Gastrocnemius medialis (tissue), 4 donors: Measurements from ENCODE around the gene PRC1. TPM values are rescaled to one million over a fixed set of nuclear protein-coding genes. Genes with fewer than 3 reads are reported as not detected.

Source experiments
- ATAC-seq, 2 donors: fragments of 150-250 bp; one replicate each; pipeline ENCODE4 v1.9.1; 2016
- DNase-seq, 2 donors: peaks; one replicate each; pipeline ENCODE4 v3.0.0-alpha.2; 2019
- H3K27ac ChIP-seq, 4 donors: fragments of 200-600 bp; sonication (generic); 1 replicate in 1 of 4; 2 replicates in 3 of 4; pipeline ENCODE4 v1.5.1; 2016 to 2018; ENCODE audit warnings: mild to moderate bottlenecking in 2 of 4, moderate library complexity in 1 of 4
- H3K27me3 ChIP-seq, 3 donors: fragments of 200-600 bp; sonication (generic) in 2 of 3; 1 replicate in 1 of 3; 2 replicates in 2 of 3; pipeline versions ENCODE4 v1.5.1 to v1.6.0; 2016 to 2019; ENCODE audit warnings: mild to moderate bottlenecking in 1 of 3, moderate library complexity in 1 of 3
- H3K36me3 ChIP-seq, 2 donors: fragments of 200-600 bp; sonication (generic) in 1 of 2; one replicate each; pipeline ENCODE4 v1.5.1; 2017 to 2018
- H3K4me1 ChIP-seq, 2 donors: fragments of 200-600 bp; sonication (generic) in 1 of 2; one replicate each; pipeline ENCODE4 v1.5.1; 2016 to 2017; ENCODE audit warnings: mild to moderate bottlenecking in 2 of 2
- H3K4me3 ChIP-seq, 4 donors: fragments of 200-600 bp; sonication (generic) in 3 of 4; 1 replicate in 1 of 4; 2 replicates in 3 of 4; pipeline ENCODE4 v1.5.1; 2016 to 2019; ENCODE audit warnings: mild to moderate bottlenecking in 2 of 4
- H3K9me3 ChIP-seq, 3 donors: fragments of 200-600 bp; sonication (generic) in 2 of 3; 1 replicate in 1 of 3; 2 replicates in 2 of 3; pipeline ENCODE4 v1.5.1; 2016 to 2019
- CTCF ChIP-seq, 5 experiments: fragments of 450-650 bp in 3 of 5; fragments of 200-600 bp in 2 of 5; sonication (generic) in 2 of 5; IDR thresholded peaks in 4 of 5; conservative IDR thresholded peaks in 1 of 5; 1 replicate in 4 of 5; 2 replicates in 1 of 5; pipeline ENCODE4 v1.5.1; 2016 to 2019; ENCODE audit warnings: antibody characterized with exemption in 5 of 5, mild to moderate bottlenecking in 3 of 5, moderate library complexity in 3 of 5
- POLR2A ChIP-seq, 2 donors: fragments of 450-650 bp; IDR thresholded peaks; one replicate each; pipeline ENCODE4 v1.6.1; 2017; ENCODE audit warnings: antibody characterized with exemption in 2 of 2, mild to moderate bottlenecking in 2 of 2, moderate library complexity in 2 of 2
- in situ Hi-C, 4 donors: fragments of 200-750 bp; cut with MboI; loops; one replicate each; pipeline versions ENCODE4 v1.15.0 to v1.8.0; 2017; ENCODE audit warnings: low sequenced_read_pairs in 4 of 4
- intact Hi-C: fragments of 100-400 bp; cut with DNase I; formaldehyde crosslinking; loops from one replicate; pipeline ENCODE4 v1.15.1; 2023; ENCODE audit warnings: low total_unique reads
- total RNA-seq, 4 donors: library from RNA; depleted of rRNA; stranded (reverse); fragments of >200 nt; gene quantifications; one replicate each; pipeline versions ENCODE4 v1.1.0 to v1.2.3, GENCODE V29; 2016

Gene PRC1
- total RNA-seq, 4 donors from 2014 or later, result 1.4 to 9.9 (median 4.9) TPM

- H3K36me3 ChIP-seq, result peaks cover 0 to 52% of the 10 kb centered on the region in 2 donors
- H3K27ac ChIP-seq, result no peak overlapping the region
- in situ Hi-C loops, result no loop called here
- DNase-seq, result no peak
- TF ChIP-seq POLR2A (IDR thresholded peaks at IDR 0.05), result no peak
- TF ChIP-seq CTCF (IDR thresholded peaks at IDR 0.05 in 4 of 5, conservative IDR thresholded peaks at IDR 0.05 in 1 of 5), result no peak
- peaks cover 28% of the 10 kb centered on the region in 2 donors for H3K4me1 ChIP-seq
- H3K4me3 ChIP-seq, result no peak overlapping the region
- no peaks in the 10 kb centered on the region for H3K27me3 ChIP-seq
- no peak for ATAC-seq
- intact Hi-C loops, result no loop called here
- no peaks in the 10 kb centered on the region for H3K9me3 ChIP-seq
Measured at GRCh38 chr15:90936823-90937222, 57.5 kb downstream of the PRC1 start.

GRCh38 chr15:90934949-90935751 is 59.2 kb downstream of the PRC1 start, which contains the start of gene UNC45A:
Gene UNC45A, plus strand, starts transcription at chr15:90935285. Its CDS starts 40 bp downstream, at chr15:90935325.
- intact Hi-C loops (loop anchor here (5.0 kb wide), 1 partner anchor 218 kb away; the partner anchor contains the start of gene BLM), in situ Hi-C loops (no loop called here)
- Histone ChIP-seq H3K9me3 (no peaks in the 10 kb centered on the region), H3K4me1 (peaks cover 42% of the 10 kb centered on the region in 2 donors), H3K4me3 (peak within 1 kb of the TSS; percentile 74 to 92 (median 83)), H3K27ac (peak within 1 kb of the TSS; percentile 79 to 89 (median 84)), H3K36me3 (peaks cover 0 to 35% of the 10 kb centered on the region in 2 donors), H3K27me3 (no peaks in the 10 kb centered on the region)
- TF ChIP-seq POLR2A (IDR thresholded peaks at IDR 0.05), result peak; percentile 56 to 58
- TF ChIP-seq CTCF (IDR thresholded peaks at IDR 0.05 in 4 of 5, conservative IDR thresholded peaks at IDR 0.05 in 1 of 5), result no peak
- peak; percentile 85 to 86 for DNase-seq
- peak; percentile 50 to 71 for ATAC-seq

- H3K27ac ChIP-seq, result peak overlapping the region; percentile 79 to 89 (median 84)
- TF ChIP-seq CTCF (IDR thresholded peaks at IDR 0.05 in 4 of 5, conservative IDR thresholded peaks at IDR 0.05 in 1 of 5) (peak; percentile 79 to 96 (median 87)), POLR2A (IDR thresholded peaks at IDR 0.05) (no peak)
- DNase-seq (peak; percentile 61 to 84), ATAC-seq (peak; percentile 47 to 52)
- H3K36me3 ChIP-seq, result peaks cover 0 to 27% of the 10 kb centered on the region in 2 donors
- H3K4me1 ChIP-seq, result peaks cover 42 to 43% of the 10 kb centered on the region in 2 donors
- H3K27me3 ChIP-seq, result no peaks in the 10 kb centered on the region
- peak overlapping the region; percentile 74 to 92 (median 83) for H3K4me3 ChIP-seq
- no peaks in the 10 kb centered on the region for H3K9me3 ChIP-seq
- intact Hi-C loops, result loop anchor here (5.0 kb wide), 1 partner anchor 217 kb away; the partner anchor contains the start of gene BLM
- in situ Hi-C loops, result no loop called here
Measured at GRCh38 chr15:90934256-90934948, 59.9 kb downstream of the PRC1 start.

- Histone ChIP-seq H3K4me3 (no peak overlapping the region), H3K27ac (peak overlapping the region in 2 of 4 donors; percentile 90 to 95), H3K36me3 (peaks cover 0 to 16% of the 10 kb centered on the region in 2 donors), H3K9me3 (no peaks in the 10 kb centered on the region), H3K4me1 (peaks cover 47 to 48% of the 10 kb centered on the region in 2 donors), H3K27me3 (no peaks in the 10 kb centered on the region)
- in situ Hi-C loops, result no loop called here
- TF ChIP-seq POLR2A (IDR thresholded peaks at IDR 0.05) (no peak), CTCF (IDR thresholded peaks at IDR 0.05 in 4 of 5, conservative IDR thresholded peaks at IDR 0.05 in 1 of 5) (no peak)
- intact Hi-C loops, result loop anchor here (2.0 to 5.0 kb wide), 2 partner anchors 62 to 216 kb away; partner anchors contain the start of genes BLM and PRC1
- DNase-seq, result no peak
- no peak for ATAC-seq
Measured at GRCh38 chr15:90933301-90933700, 61.0 kb downstream of the PRC1 start.
